ENCODE results near the gene ASIC2.

ASIC2 gene

GRCh38 chr17:33007186-33007585 is 285.9 kb downstream of the ASIC2 start:
- TF ChIP-seq CTCF (IDR thresholded peaks at IDR 0.05; ENCODE audit: low read depth, low read length), result no peak
- no peak for DNase-seq (ENCODE audit: low read depth in 2 of 2)
- H3K4me3 ChIP-seq (replicated peaks in 1 of 2; ENCODE audit: low read depth in 2 of 2, low read length in 2 of 2), result no peak overlapping the region

GRCh38 chr17:33002246-33002645 is 290.8 kb downstream of the ASIC2 start:
- TF ChIP-seq CTCF (IDR thresholded peaks at IDR 0.05; ENCODE audit: low read depth, low read length), result no peak
- DNase-seq (ENCODE audit: low read depth in 2 of 2), result no peak
- H3K4me3 ChIP-seq (replicated peaks in 1 of 2; ENCODE audit: low read depth in 2 of 2, low read length in 2 of 2), result no peak overlapping the region

- no peak overlapping the region for H3K4me3 ChIP-seq (replicated peaks in 1 of 2; ENCODE audit: low read depth in 2 of 2, low read length in 2 of 2)
- peak; percentile 28 to 61 for DNase-seq (ENCODE audit: low read depth in 2 of 2)
- no peak for TF ChIP-seq CTCF (IDR thresholded peaks at IDR 0.05; ENCODE audit: low read depth, low read length)
Observed at GRCh38 chr17:32998887-32999228, 294.2 kb downstream of the ASIC2 start.

GRCh38 chr17:32998111-32998886 is 294.8 kb downstream of the ASIC2 start:
- peak; percentile 92 for TF ChIP-seq CTCF (IDR thresholded peaks at IDR 0.05; ENCODE audit: low read depth, low read length)
- DNase-seq (ENCODE audit: low read depth in 2 of 2), result peak; percentile 72 to 73
- H3K4me3 ChIP-seq (replicated peaks in 1 of 2; ENCODE audit: low read depth in 2 of 2, low read length in 2 of 2), result no peak overlapping the region

GRCh38 chr17:32995416-32996045 is 297.6 kb downstream of the ASIC2 start:
- H3K4me3 ChIP-seq (replicated peaks in 1 of 2; ENCODE audit: low read depth in 2 of 2, low read length in 2 of 2), result no peak overlapping the region
- TF ChIP-seq CTCF (IDR thresholded peaks at IDR 0.05; ENCODE audit: low read depth, low read length), result no peak
- no peak for DNase-seq (ENCODE audit: low read depth in 2 of 2)

GRCh38 chr17:32993977-32994376 is 299.1 kb downstream of the ASIC2 start:
- DNase-seq (ENCODE audit: low read depth in 2 of 2), result no peak
- TF ChIP-seq CTCF (IDR thresholded peaks at IDR 0.05; ENCODE audit: low read depth, low read length), result no peak
- H3K4me3 ChIP-seq (replicated peaks in 1 of 2; ENCODE audit: low read depth in 2 of 2, low read length in 2 of 2), result no peak overlapping the region
